Lower leg skin (tissue), 4 donors: ENCODE data around the gene SHTN1. TPM values are rescaled to one million over a fixed set of nuclear protein-coding genes. Genes with fewer than 3 reads are reported as not detected.

ENCODE experiments used
- DNase-seq, 2 donors: peaks; one replicate each; pipeline ENCODE4 v3.0.0-alpha.2; 2019; ENCODE audit warnings: low spot score in 2 of 2
- H3K4me3 ChIP-seq: fragments of 200-600 bp; sonication (generic); 2 replicates; pipeline ENCODE4 v1.5.1; 2017; ENCODE audit warnings: mild to moderate bottlenecking, low read depth; ENCODE audit not compliant: poor library complexity, severe bottlenecking
- POLR2A ChIP-seq, 2 donors: fragments of 450-650 bp; IDR thresholded peaks; one replicate each; pipeline ENCODE4 v1.6.1; 2016 to 2017; ENCODE audit warnings: antibody characterized with exemption in 2 of 2, mild to moderate bottlenecking in 1 of 2, moderate library complexity in 1 of 2
- WGBS, 2 donors: methylation state at CpG; one replicate each; pipeline ENCODE4 v1.1.5; 2018; 5-methylcytosine and 5-hydroxymethylcytosine counted together
- intact Hi-C: fragments of 100-400 bp; cut with DNase I; formaldehyde crosslinking; loops from one replicate; pipeline ENCODE4 v1.15.0; 2023; ENCODE audit warnings: low total_unique reads
- total RNA-seq, 4 donors: library from RNA; depleted of rRNA; stranded (reverse); fragments of >200 nt; gene quantifications; one replicate each; pipeline ENCODE4 v1.1.0, GENCODE V29; 2016
- TF ChIP-seq, protein P1 (sequence below), 3 donors: fragments of 450-650 bp; IDR thresholded peaks; one replicate each; pipeline ENCODE4 v1.5.1; 2016; ENCODE audit warnings: antibody characterized with exemption in 3 of 3, mild to moderate bottlenecking in 3 of 3, moderate library complexity in 2 of 3

SHTN1 gene
- total RNA-seq, 4 donors from 2014 or later = 13.7 to 23.1 (median 16.8) TPM

DNA sequence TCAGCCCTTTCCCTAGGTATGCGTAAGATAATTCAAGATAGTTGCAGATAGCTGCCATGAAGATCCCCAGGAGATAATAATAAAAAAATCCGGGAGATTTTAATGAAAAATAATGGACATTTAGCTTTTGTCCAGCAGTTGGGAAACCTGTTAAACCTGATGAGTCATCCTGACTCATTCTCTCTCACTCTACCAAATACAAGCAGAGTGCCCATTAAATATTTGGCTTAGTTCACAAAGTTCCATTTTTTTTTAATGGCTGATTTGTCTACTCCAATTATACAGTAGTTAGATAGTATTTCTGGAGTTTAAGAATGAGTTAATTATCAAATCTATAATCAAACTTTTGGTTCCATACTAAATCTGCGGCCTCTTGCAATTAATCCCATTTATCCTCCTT, 2.1 kb upstream of the SHTN1 start:
- 87 to 90% methylated on average over 3 of the region's 3 CpGs for WGBS, 2 donors
- intact Hi-C loops = no loop called here
- TF ChIP-seq, protein P1, sequence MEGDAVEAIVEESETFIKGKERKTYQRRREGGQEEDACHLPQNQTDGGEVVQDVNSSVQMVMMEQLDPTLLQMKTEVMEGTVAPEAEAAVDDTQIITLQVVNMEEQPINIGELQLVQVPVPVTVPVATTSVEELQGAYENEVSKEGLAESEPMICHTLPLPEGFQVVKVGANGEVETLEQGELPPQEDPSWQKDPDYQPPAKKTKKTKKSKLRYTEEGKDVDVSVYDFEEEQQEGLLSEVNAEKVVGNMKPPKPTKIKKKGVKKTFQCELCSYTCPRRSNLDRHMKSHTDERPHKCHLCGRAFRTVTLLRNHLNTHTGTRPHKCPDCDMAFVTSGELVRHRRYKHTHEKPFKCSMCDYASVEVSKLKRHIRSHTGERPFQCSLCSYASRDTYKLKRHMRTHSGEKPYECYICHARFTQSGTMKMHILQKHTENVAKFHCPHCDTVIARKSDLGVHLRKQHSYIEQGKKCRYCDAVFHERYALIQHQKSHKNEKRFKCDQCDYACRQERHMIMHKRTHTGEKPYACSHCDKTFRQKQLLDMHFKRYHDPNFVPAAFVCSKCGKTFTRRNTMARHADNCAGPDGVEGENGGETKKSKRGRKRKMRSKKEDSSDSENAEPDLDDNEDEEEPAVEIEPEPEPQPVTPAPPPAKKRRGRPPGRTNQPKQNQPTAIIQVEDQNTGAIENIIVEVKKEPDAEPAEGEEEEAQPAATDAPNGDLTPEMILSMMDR (IDR thresholded peaks at IDR 0.05) = no peak
- no peak for TF ChIP-seq POLR2A (IDR thresholded peaks at IDR 0.05)
- no peak overlapping the region for H3K4me3 ChIP-seq
- no peak for DNase-seq

DNA sequence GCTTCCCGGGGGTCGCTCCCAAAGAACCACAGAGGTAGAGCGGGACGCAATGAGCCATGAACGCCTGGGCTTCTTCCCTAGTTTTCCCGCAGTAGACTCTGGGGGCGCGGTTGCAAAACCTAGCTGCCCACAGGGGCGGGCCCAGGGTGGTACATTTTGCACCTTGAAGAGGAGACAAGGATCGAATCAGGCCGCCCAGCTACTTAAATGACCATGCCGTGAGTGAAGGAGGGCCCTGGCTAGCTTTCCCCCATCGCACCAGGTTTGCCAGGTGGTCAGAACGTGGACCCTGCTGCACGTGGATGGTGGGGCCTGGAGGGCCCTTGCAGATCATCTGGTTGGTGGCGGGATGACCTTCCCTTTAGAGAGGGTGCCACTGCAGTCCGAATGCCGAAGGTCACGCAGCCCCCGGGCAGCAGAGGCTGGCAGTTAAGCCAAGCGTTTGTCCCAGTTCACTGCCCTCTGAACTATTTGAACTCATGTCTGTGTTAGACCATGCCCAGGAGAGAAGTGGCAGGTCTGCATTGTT, 604 bp upstream of the SHTN1 start:
- peak in 1 of 2 donors; percentile 15 for DNase-seq
- intact Hi-C loops = no loop called here
- TF ChIP-seq, protein P1 (IDR thresholded peaks at IDR 0.05) = no peak
- TF ChIP-seq POLR2A (IDR thresholded peaks at IDR 0.05) = no peak
- WGBS, 2 donors = 24 to 27% methylated on average over 11 to 13 of the region's 21 CpGs
- peak overlapping the region; percentile 89 for H3K4me3 ChIP-seq

DNA sequence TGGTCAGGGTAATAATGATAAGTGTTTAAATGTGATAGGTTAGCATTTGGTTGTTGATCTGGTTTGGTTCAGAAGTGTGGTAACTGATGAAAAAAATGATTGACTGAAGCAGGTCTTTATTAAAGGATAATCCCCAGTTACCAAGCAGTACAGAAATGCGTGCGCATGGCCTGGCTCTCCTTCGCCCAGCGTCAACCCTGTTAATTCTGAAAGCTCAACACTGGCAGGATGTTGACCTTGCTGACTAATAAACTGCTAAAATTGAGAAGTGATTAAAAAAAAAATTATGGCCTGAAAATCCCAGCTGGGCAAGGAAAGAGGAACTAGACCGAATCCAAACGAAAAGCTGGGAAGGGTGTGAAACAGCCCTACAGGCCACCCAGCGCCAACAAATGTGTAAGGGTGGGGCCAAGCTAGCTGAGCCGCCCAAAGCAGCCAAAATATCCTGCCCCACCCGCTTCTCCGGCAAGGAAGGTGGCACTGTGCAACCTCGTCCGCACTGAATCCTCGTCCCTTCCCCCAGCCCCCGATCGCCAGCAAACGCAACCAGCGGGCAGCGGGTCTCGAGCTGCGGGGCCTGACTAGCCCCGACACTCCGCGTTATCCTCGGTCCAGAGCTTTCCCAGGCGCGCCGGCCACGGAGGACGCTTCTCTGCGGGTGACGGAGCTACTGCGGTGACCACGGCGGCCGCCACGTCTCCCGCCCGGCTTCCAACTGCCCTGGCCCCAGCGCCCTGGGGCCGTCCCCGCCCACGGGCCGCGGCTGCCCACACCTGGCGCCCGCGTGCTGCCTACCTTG, 561 bp downstream of the SHTN1 start:
- no peak for TF ChIP-seq POLR2A (IDR thresholded peaks at IDR 0.05)
- DNase-seq = peak; percentile 51 to 92
- H3K4me3 ChIP-seq = peak overlapping the region; percentile 89
- WGBS, 2 donors = 2 to 7% methylated on average over 29 to 45 of the region's 47 CpGs
- intact Hi-C loops = no loop called here

DNA sequence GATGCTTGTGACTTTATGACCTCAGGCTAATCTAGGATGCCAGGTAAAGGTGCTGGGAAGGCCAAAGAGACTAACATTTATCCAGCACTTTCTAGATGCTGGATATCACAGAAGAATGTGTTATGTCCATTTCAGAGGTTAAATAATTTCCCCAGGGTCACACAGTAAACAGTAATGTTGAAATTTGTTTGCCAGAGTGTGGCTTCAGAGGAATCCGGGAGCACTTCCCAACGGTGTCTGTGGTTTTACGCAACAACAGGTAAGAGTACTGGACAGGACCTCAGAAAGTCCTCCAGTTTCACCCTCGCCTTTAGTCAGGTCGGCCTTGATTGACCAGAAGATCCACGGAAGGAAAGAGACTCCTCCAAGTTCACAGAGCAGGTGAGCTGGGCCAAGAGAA, 1.7 kb downstream of the SHTN1 start:
- whole genome bisulfite sequencing, 2 donors = 86 to 90% methylated on average over 6 of the region's 6 CpGs
- no peak for TF ChIP-seq POLR2A (IDR thresholded peaks at IDR 0.05)
- TF ChIP-seq, protein P1 (IDR thresholded peaks at IDR 0.05) = no peak
- intact Hi-C loops = no loop called here
- DNase-seq = no peak
- no peak overlapping the region for H3K4me3 ChIP-seq

DNA sequence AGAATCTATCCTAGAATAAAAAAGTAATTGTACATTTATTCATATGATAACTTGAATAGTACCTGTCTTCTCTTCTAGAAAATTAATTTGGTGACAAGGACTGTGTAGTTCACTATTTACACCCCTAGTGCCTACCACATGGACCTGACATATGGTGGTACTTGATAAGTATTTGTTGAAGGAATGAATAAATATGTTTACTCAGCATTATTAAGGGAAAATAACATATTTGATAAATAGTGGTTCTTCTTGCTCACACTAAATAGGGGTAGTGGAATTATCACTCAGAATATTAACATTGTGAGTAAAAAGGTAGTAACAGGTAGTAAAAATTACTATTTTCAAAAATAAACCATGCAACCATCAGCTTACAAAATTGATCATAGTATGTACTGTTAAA, 2.8 kb downstream of the SHTN1 start:
- DNase-seq = no peak
- H3K4me3 ChIP-seq = no peak overlapping the region
- TF ChIP-seq POLR2A (IDR thresholded peaks at IDR 0.05) = no peak
- TF ChIP-seq, protein P1 (IDR thresholded peaks at IDR 0.05) = no peak
- intact Hi-C loops = no loop called here

DNA sequence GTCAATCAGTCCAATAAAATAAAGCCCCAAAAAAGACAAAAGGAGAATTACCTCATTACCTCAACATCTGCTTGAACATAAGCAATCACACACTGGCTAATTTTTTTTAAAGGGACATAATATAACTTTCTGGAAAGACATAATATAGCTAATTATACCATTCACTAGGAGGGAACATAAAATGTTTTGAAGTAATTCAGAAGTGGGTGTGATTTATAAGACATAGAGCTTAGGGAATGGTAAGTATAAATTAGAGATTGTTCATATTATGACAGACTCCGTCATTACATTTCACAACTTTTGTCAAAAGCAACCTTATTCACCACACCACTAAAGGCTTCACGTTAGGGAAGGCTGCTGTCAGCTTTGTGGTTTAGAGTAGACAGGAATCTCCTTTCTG, 3.8 kb downstream of the SHTN1 start:
- intact Hi-C loops = no loop called here
- no peak for DNase-seq
- no peak overlapping the region for H3K4me3 ChIP-seq
- 78 to 81% methylated on average over 2 of the region's 2 CpGs for WGBS, 2 donors
- TF ChIP-seq POLR2A (IDR thresholded peaks at IDR 0.05) = no peak
- TF ChIP-seq, protein P1 (IDR thresholded peaks at IDR 0.05) = no peak
